OCI-M1 (cell line): ENCODE results near the gene FARS2.

Experiments used
- DNase-seq: peaks from one replicate; lab custom pipeline; 2025; lab: John Stamatoyannopoulos, UW

The FARS2 gene

DNA sequence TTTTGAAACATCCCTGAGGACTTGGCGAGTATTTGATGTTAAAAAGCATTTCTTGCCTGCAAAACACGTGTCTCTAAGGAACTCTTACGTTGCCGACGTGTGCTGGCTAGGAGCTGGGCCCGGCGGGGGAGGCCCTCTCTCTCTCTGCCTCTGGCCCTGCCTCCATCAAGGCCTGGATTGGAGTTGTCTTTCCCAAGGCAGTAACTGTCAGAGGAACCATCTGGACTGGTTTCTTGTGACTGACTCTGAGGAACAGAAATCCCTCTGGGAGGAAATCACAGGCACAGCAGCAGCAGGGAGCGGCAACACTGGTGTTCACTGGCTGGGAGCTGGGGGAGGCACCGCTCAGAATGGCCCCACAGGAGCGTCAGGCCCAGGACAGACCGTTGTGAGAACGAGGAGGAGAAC is 501.3 kb downstream of the FARS2 start:
- no peak for DNase-seq

DNA sequence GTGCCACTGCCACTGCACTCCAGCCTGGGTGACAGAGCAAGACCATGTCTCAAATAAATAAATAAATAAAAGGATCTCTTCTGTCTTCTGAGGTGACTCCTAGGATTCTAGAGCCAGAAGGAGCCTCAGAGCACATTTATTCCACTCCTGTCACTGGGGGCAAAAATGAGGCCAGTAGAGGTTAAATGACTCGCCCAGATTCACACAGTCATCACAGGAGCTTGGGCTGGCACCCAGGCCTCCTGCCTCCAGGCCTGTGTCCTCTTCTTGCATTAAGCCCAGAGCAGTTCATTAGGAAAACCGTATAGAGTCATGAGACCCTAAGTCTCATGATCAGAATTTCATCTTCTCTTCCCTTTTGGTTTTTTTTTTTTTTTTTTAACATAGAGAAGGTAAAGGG is 502.1 kb downstream of the FARS2 start:
- no peak for DNase-seq

DNA sequence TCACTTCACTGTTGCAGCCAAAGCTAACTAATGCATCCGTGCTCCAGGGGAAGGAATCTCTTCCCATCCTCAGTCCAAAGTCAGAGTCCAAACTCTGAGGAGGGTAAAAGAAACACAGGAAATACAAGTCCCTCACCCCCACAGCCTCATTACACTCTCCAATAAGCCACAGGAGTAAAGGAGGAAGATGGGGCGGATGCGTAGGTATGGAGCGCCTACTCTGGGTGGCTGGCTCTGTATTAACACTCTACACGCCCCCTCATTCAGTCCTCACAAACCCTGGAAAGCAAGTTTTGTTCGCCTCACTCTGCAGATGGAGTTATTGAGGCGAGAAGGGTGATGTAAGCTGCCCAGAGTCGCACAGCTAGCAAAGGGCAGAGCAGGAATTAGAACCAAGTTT is 502.6 kb downstream of the FARS2 start:
- no peak for DNase-seq

DNA sequence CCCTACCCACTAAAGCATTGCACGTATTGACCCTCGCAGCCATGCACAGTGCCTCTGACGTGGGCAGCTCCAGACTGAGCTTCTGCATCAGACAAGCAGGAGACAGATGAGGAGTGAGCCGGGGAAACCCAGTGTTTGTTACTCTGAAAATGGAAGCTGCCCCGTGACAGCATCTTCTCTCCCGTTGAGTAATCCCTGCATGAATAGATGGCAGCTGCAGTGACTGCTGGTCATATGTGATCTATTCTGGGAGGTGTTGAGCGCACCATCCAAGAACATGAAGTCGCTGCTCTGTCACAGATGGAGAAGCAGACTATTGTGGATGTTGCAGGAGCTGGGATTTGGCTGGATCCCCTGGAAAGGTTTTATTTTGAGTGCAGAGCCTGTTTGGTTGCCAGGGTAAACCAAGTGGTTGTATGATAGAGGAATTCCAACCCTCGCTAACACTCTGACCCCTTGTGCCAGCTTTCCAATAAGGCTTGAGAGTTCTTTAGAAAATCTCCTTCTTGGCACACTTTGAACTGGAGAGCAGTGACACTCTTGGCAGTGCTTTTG is 503.2 kb downstream of the FARS2 start:
- no peak for DNase-seq

DNA sequence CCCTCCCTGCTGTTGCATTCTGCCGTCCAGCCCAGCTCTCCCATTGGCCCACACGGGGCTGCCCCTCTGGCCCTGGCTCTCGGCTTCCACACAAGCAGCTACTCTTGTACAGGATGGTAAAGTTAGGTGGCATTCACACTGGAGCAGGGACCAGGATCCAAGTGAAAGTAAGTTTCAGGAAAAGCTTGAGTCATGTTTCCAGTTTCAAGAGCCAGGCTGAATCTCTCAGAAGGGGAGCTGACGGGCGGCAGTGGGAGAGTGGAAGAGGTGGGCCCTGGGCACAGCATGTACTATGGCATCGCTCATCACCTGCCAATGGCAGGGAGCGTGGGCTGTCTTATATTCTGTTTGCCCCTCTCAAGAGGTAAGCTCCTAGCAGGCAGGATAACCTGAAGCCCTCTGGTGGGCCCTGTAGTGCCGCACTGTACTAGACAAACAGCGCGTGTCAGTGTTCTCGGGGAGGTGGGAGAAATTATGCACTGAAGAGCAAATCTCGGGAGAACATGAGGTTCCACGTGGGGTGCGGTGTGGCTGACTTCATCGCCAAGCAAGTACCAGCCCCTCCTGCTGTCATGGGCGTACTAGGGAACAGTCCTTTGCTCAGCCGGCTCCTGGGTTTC is 503.9 kb downstream of the FARS2 start:
- no peak for DNase-seq

DNA sequence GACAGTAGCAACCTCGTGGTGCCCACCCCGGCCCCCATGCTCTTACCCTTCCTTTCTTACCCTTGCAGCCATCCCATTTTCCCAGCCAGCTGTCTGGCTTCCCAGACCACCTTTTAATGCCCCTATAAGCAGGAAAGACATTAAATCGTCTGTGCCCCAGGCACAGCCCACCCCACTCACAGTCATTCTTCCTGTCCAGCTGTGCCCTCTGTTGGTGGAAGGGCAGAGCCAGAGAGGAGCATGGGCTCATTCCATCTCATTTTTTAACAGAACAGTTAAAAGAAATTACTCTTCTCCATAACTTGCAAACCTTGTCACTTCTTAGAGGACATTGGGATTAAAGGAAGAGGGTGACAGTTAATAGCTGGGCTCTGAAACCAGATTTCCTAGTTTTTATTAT is 504.9 kb downstream of the FARS2 start:
- no peak for DNase-seq

DNA sequence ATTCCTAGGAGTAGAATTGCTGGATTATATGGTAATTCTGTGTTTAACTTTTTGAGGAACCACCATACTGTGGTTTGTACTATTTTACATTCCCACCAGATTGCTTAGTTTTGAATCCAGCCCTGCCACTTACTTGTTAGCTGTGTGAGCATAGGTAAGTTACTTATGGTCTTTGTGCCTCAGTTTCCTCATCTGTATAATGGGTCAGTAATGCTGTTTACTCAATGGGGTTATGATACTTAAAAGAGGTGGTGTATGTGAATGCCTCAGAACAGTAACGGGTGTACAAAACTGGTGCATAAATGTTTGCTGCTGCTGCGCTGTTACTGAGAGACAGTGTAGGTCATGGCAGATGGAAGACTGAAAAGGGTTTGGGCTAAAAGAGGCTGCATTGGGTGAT is 506.2 kb downstream of the FARS2 start:
- DNase-seq = no peak

DNA sequence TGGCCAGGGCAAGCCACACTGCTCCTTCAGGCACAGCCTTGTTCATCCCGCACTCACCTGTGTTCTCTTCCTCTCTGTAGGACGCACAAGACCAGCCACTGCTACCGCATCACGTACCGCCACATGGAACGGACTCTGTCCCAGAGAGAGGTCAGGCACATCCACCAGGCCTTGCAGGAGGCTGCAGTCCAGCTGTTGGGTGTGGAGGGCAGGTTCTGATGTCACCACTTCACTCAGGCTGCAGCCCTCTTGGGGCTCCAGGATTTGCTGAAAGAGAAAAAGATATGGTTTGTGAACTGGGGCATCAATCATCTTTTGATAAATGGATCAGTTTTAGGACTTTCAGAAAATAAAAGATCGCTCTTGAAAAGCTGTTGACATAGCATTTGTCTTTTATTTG is 509.9 kb downstream of the FARS2 start:
- DNase-seq = no peak

DNA sequence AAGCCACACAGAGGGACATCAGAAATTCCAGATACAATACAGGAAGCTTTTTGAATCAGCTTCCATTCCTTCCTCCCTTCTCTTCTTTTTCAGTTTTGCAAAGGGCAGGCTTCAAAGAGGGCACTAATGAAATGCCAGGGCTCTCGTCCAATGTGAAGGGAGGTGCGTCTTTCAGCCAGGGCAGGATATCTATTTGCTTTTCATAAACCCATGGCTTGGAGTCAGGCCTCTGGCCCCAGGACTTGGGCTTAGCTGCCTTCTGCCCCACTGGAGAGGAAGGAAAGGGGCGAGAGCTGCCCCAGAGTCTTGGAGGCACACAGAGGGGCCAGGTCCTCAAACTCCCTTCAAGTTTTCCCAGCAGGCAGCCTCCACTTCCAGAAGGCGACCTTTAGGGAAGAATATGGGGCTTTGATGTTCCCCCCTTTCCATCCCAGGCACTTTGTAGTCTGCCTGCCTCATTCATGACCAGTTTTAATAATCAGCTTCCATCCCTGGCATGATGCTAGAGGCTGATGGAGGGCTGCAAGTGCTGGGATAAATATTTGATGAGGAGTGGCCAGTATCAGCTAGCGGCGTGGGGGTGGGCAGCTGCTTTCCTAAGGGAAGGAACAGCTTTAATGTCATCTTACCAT is 510.6 kb downstream of the FARS2 start:
- DNase-seq = no peak

DNA sequence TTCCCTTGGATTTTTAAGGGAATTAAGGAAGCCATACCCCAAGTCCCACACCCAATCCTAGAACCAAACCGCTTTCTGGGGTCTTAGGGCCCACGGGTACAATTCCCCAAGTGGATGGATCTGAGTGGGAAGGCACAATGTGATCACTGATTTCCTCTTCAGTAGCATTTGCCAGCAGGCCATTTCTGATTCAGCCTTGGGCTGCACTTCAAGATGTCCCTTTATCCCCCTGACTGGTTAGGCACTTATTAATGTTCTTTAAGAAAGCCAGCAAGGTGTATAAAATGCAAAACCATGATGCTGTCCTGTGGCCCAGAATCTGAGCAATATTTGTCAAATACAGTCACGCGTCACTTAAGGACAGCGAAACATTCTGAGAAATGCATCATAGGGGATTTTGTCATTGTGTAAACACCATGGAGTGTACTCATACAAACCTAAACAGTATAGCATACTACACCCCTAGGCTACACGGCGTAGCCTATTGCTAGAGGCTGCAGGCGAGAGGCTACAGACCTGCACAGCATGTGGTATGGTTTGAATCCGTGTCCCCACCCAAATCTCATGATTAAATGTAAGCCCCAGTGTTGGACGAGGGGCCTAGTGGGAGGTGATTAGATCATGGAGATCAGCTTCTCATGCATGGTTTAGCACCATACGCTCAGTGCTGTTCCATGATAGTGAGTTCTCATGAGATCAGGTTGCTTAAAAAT is 511.3 kb downstream of the FARS2 start:
- no peak for DNase-seq

DNA sequence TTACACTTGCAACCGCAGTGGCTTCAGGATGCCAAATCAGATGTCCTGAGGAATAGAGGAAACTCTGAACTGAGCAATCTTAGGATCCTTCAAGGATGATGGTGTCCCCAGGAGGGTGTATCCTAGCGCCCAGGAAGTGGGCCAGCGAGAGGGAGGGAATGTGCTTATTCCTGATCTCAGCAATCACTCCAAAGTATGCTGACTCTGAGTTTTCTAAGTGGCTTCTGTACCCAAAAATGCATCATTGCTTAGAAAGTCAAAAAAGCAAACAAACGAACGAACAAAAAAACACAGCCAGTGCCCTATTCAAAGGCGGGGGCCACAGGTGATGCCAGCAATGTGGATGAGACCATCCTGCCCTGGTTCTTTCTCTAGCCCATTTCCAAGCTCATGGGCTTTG is 514.8 kb downstream of the FARS2 start:
- DNase-seq = no peak

DNA sequence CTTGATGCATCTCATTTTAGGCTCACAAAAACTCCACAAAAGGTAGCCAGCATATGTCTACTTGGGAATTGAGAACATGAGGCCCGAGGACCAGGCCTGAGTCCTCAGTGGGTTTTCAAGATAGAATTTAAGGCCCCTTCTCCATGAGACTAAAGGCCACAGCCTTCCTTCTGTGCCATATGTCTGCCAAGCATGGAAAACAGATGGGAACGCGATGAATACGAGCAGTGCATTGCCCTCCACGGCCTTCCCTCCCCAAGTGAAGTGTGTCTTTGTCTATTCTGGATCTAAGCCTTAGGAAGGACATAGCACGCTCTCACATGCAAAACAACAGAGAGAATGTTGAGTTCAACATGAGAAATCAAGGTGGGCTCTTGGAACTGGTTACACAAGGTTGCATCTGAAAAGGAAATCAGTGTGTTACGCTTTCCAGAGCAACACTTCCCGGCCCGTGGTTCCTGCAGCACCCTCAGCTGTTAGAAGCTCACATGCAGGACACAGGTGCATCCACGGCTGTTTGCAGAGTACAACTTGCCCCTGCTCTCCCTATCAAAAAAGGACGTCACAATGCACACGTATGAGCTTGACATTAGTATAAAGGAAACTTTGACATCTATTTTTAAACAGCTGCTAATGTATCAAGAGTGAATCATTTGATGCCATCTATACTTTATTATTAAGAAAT is 515.5 kb downstream of the FARS2 start:
- no peak for DNase-seq

DNA sequence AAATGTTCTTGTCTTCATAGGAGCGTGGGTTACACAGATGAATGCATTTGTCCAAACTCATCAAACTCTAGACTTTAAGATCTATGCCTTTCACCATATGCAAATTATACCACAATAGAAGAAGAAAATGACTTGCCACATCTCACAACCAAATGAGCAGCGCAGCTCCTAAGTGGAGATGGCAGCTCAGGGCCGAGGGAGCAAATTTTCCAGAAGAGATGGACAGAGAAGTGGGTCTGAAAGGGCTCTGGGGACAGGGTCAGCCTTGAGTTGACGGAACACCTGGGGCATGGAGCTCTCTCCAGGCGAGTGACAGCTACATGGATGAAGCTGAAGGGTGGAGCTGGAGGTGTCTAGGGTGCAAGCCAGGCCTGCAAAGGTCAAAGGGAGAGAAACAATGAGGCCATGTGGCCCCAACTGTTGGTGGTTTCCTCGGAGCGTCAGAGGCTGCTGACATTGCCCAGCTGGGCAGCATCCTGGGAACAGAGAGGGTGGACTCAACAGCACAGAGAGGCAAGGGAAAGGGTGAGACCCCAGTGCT is 517.1 kb downstream of the FARS2 start:
- DNase-seq = no peak

DNA sequence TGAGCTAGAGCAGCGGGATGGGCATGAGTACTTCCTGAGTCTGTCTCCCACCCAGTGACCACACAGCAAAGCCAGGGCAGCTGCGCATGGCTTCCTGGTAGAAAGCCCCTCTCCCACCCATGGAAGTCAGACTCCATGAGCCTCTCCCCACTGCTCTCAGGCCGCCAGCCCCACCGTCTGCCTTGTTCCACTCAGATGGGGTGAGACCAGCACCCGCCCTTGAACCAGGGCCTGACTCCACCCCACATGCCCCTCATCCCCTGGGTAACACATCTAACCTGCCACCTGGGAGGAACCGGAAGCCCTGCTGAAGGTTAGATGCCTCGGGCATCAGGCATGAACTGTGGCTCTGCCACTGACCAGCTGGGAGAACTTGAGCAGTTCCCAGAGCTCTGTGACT is 517.6 kb downstream of the FARS2 start:
- DNase-seq = no peak

DNA sequence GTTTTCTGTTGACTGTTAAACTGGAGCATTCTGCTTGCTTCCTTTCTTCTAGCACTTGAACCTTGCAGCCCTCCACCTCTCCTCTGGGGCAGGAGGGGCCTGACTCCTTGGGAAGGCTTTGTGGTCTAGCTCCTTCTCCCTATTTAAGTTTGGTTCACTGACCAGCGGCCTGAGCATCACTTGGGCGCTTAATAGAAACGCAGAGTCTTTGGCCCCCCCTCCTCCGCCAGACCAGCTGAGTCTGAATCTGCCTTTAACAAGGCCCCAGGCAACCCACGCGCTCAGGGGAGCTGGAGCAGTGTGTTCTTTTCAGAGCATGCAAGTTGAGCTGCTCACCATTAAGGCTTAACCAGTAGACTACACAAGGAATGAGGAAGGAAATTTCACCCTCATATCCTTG is 519.7 kb downstream of the FARS2 start:
- DNase-seq = no peak

DNA sequence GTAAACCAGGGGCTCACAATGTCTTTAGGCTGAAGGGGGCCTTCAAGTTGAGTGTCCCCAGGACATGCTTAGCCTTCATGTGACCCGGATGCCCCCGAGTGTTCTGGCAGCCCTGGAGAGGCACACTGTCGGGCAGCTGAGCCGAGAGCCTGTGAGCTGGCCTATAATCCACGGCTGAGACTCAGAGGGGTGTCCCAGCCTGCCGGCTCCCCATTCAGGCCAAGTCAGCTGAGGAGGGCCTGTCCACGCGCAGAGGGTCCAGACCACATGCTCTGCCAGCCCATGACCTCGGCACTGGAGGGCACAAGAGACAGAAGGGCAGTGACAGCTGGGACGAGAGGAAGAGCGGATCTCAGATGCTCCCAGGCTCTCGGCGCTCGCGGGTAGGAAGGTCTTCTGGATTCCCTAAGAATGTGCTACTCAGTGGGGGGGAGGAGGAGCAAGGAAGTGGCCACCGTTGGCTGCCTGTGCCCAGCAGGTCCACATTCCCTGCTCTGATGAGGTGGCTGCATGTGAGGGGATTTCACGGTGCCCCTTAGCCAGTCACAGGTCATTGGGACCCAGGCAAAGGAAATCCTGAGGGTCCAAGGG is 520.7 kb downstream of the FARS2 start:
- no peak for DNase-seq

DNA sequence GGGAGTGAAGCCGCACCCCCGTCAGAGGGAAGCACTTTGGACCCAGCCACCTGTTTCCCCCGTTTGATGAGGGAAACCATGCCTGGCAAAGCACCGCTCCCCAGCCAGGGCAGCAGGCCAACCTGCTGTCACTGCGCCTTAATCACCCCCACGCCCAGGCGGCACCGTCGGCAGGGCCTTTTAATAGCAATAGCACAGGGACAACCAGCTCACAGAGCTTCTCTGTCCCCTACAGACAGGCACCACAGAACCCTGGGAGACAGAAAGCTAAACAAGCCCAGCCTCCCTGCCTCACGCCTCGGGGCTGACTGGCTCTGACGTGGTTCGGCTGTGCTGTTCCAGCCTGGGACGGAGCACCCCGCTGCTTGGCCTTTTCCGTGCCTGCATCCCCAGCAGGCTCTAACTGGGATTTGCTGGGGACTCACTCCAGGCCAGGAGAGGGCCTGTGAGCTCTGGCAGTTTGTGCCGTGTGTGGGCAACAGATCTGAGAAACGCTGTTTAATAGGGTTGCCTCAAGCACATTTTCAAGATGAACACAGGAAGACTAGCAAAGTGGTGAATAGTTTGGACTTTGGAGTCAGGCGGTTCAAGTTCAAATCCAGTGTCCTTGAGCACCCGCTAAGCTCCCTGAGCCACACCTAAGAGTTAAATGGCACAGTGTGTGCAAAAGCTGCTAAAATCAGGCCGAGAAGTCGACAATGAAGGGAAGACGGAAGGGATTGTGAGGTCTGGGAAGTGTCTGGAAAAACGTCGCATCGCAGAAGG is 521.7 kb downstream of the FARS2 start:
- no peak for DNase-seq

DNA sequence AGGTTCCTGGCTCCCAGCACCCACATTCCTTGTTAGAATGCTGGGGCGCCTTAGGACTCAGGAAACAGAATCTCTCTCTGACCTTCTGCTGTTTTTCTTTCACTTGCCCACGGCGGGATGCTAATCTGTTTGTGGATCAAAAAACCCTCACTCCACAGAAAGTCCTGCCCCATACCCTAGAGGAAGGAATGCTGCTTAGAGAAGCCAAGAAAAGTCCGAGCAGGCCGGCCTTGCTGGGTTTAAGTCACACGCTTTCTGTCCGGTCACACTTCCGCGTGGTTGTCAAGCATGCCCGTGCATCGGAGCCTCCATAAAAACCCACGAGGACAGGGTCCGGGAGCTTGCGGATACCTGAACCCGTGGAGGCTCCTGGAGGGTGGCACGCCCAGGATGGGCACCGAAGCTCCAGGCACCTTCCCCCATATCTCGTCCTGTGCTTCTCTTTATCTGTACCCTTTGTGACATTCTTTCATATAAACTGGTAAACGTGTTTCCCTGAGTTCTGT is 522.3 kb downstream of the FARS2 start:
- no peak for DNase-seq

DNA sequence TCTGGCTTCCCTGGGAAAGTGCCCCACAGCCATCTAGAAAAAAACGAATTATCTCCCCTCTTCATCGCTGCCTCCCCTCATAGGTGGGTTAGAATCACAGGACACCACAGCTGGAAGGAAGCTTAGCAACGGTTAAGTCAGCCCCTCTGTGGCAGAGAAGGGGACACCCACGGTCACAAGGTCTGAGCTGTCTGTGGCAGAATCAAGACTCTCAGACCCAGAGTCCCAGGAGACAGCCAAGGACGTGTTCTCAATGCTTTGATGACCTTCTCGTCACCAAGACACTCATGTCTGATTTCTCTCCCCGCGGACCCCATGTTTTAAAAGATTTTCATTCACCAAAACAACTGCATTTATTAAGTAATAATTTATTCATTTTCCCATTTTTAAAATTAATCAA is 523.9 kb downstream of the FARS2 start:
- DNase-seq = no peak

DNA sequence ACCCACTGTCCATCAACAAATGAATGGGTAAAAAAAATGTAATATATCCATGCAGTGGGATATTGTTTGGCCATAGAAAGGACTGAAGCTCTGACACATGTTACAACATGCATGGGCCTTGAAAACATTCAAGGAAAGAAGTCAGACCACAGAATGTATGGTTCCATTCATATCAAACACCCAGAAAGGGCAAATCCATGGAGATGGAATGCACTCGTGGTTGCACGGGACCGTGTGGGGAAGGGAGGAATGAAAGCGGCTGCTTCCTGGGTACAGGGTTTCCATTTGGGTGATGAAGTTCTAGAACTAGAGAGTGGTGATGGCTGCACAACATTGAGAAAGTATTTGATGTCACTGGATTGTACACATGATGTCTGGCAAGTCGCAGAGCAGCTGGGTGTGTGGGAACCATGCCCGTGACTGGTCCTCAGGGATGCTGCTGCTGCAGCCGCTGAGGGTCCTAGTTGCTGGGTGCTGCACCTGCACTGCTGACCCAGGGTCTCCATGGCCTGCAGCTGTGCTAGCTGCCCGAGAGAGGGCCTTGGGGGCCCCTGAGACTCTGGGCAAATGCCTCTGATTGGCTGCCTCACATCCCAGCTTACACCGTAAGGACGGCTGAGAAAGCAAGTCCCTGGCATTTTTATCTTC is 525.1 kb downstream of the FARS2 start:
- DNase-seq = no peak
